Fibroblast of mammary gland (primary cell): ENCODE measurements around the gene VRK2.

ENCODE experiments used
- DNase-seq: peaks from one replicate; pipeline ENCODE4 v3.0.0-alpha.2; 2010; ENCODE audit warnings: low read depth
- H3K4me3 ChIP-seq: 2 replicates; pipeline ENCODE4 v1.5.1; 2011; ENCODE audit warnings: low read depth, mild to moderate bottlenecking, low read length, moderate library complexity; ENCODE audit not compliant: control insufficient read depth
- CTCF ChIP-seq: conservative IDR thresholded peaks from 2 replicates; pipeline ENCODE4 v1.5.1; 2011; ENCODE audit warnings: low read depth, low read length, inconsistent platforms; ENCODE audit not compliant: control insufficient read depth, insufficient read depth

VRK2 gene

DNA sequence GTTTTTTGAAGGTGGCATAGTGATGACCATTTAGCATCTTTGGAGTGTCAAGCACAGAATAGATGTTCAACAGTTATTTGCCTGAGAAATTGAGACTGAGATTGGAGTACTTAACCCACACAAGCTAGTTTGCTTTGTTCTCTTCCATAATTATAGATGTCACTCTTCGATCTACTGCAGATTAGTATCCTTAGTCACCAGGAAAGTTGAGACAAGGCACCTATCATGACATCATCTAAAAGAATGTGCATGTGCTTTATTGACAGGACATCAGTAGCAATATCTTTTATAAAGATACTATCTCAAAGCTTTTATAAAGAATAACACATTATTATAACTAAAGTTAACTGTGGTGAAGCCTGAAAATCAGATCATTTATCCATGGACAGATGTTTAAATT lies 6.4 kb downstream of the VRK2 start:
- DNase-seq = no peak
- no peak overlapping the region for H3K4me3 ChIP-seq
- TF ChIP-seq CTCF = no peak

DNA sequence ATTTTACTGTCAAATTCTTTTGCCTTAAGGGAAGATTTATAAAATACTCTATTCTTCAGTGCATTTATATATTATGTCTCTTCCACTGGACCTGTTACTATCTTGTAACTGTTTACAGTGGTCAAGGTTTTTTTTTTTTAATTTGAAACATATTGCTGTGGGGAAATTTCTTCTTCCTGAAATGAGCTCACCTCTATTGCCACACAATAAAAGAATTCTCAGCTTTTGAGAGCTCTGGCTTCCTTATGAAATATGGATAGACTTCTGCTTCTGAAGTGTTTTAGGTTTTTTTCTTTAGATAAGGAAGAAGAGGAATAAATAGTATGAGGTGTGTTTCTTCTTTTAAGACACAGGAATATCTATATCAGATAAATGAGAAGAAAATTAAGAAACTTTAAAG lies 7.7 kb downstream of the VRK2 start:
- peak; percentile 72 for DNase-seq
- no peak for TF ChIP-seq CTCF
- no peak overlapping the region for H3K4me3 ChIP-seq

GRCh38 chr2:58055033-58055786 lies 8.6 kb downstream of the VRK2 start:
- no peak for TF ChIP-seq CTCF
- H3K4me3 ChIP-seq = no peak overlapping the region
- no peak for DNase-seq

- TF ChIP-seq CTCF = no peak
- H3K4me3 ChIP-seq = no peak overlapping the region
- DNase-seq = no peak
Observed at GRCh38 chr2:58056192-58056916, 9.7 kb downstream of the VRK2 start.

GRCh38 chr2:58057707-58058530 lies 11.3 kb downstream of the VRK2 start:
- TF ChIP-seq CTCF = no peak
- no peak overlapping the region for H3K4me3 ChIP-seq
- no peak for DNase-seq

GRCh38 chr2:58063641-58064040 lies 17.0 kb downstream of the VRK2 start:
- no peak for TF ChIP-seq CTCF
- H3K4me3 ChIP-seq = no peak overlapping the region
- peak; percentile 87 for DNase-seq
